Activated CD4-positive, alpha-beta T cell treated with anti-CD3 and anti-CD28 coated beads, Interleukin-2, Interleukin-6, amounts not matched to agents 100 ng/mL and 50 ng/mL, durations not matched to agents 16 hours and 8 hours (primary cell): ENCODE data around the gene HBB.
A peak's percentile ranks its signal among the peaks of the same experiment; 100 is the strongest.

ENCODE experiments used
- DNase-seq: peaks from one replicate; pipeline ENCODE4 v3.0.0-alpha.2; 2020

The HBB gene

DNA sequence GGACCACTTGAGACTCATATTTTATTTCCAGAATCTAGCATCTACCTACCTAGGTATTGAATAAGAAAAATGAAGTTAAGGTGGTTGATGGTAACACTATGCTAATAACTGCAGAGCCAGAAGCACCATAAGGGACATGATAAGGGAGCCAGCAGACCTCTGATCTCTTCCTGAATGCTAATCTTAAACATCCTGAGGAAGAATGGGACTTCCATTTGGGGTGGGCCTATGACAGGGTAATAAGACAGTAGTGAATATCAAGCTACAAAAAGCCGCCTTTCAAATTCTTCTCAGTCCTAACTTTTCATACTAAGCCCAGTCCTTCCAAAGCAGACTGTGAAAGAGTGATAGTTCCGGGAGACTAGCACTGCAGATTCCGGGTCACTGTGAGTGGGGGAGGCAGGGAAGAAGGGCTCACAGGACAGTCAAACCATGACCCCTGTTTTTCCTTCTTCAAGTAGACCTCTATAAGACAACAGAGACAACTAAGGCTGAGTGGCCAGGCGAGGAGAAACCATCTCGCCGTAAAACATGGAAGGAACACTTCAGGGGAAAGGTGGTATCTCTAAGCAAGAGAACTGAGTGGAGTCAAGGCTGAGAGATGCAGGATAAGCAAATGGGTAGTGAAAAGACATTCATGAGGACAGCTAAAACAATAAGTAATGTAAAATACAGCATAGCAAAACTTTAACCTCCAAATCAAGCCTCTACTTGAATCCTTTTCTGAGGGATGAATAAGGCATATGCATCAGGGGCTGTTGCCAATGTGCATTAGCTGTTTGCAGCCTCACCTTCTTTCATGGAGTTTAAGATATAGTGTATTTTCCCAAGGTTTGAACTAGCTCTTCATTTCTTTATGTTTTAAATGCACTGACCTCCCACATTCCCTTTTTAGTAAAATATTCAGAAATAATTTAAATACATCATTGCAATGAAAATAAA, 2.1 kb downstream of the HBB start:
- DNase-seq: no peak

DNA sequence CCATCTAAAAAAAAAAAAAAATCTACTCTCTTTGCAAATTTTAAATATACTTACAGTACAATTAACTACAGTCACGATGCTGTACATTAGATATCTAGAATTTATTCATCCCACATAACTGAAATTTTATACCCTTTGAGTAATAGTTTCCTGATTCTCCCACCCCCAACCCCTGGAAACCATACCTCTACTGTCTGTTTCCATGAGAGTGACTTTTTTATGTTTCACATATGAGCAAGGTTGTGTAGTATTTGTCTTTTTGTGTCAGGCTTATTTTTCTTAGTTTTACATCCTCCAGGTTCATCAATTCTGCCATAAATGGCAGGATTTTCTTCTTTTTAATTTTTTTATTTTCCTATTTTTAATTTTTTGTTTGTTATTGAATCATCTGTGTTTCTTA, 3.2 kb downstream of the HBB start:
- DNase-seq: no peak

DNA sequence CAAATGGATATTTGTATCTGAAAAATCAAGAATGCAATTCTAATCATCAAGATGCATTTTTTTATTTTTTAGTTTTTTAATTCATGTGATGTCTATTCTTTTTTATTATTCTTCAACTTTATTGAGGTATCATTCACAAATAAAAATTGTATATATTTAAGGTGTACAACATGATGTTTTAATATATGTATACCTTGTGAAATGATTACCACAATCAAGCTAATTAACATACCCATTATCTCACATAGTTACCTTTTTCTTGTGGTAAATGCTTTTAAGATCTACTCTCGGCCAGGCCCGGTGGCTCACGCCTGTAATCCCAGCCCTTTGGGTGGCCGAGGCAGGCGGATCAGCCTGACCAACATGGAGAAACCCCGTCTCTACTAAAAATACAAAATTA, 3.7 kb downstream of the HBB start:
- no peak for DNase-seq

DNA sequence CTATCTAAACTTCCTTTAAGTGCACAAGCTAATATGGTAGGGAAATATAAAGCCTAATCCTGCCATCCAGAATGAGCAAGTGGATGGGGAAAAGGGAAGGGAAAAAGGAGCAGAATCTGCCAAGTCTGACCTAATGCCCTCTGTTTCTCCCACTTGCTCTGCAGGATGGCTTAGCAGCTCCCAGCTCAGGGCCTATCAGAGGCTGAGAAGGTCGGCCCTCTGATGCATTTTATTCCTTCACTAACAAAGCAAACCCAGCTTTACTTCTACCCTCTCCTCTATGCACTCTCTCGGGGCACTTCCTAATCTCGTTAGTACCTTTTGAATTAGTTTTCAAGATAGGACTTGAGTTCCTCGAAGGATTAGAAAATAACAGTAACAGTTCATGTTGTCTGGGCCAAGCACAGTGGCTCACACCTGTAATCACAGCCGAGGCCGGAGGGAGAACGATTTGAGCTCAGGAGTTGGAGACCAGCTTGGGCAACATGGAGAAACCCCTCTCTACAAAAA, 16.4 kb downstream of the HBB start:
- no peak for DNase-seq

DNA sequence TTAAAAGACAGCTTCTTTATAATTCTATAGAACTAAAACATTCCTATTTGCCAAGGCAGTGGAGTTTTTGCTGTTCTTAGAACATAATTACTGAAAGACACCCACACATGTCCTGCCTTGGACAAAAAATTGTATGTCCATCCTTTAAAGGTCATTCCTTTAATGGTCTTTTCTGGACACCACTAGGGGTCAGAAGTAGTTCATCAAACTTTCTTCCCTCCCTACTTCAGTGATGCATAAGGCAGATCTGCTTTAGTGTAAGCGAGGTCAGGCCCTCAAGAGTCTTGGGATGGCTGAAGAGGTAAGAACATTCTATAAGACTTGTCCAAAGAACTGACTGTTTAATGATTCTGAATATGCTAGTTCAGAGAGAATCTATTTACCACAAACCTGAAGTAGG, 22.1 kb downstream of the HBB start:
- peak; percentile 17 for DNase-seq

DNA sequence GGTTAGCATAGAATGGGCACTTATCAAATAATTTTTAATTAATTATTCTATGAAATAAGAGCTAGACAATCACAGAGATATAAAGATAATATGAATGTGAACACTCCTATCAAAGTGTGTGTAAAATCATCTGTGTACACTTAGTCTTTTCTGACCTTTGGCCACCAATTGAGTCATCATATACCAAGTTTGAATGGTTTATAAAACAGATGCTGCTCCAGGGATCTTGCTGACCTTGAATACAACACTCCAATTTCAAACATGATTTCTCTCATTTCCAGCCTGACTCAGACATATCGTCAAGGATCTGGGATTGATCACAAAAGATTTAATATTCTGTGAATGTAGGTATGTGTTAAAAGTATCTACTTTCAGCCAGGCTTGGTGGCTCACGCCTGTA, 23.5 kb downstream of the HBB start:
- DNase-seq: no peak

DNA sequence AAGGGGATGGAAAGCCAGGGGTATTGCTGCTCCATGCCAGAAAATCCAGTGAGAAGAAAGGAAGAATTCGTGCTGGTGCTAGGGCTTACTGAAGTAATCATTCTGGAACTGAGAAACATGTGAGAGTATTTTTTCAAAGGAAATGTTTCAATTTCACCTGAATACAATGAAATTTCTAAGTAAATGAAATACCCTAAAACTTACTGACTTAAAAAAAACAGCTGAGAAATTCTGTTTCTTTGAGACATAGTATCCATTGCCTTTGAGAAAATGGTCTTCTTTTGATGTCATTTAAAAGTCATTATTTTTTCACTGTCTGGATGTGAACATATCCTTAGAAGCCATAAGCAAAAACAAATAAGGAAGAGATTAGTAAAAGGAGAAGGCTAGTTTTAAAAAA, 26.3 kb downstream of the HBB start, which contains the start of gene OR51V1:
Gene OR51V1, minus strand, starts transcription at position 101 of the 400 bp plus-strand sequence. Its CDS starts 0 bp downstream, at position 101.
- DNase-seq: no peak

DNA sequence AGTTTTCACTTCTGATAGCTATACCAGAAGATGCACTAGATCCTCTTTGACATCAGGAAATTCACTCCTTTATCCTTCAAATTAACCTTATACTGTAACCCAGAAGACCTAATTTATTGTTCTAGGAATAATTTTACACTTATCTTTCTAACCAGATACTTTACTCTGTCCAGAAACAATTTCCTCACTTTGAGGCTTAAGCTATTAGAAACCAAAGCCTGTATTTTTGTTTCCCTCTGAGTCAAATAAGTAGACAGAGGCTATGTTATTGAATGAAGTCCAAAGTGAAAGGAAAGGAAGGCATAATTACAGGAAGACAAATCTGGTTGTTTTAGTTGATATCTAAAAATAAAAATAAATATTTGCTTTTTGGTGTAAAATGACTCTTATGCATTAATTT, 28.6 kb downstream of the HBB start:
- DNase-seq: no peak

DNA sequence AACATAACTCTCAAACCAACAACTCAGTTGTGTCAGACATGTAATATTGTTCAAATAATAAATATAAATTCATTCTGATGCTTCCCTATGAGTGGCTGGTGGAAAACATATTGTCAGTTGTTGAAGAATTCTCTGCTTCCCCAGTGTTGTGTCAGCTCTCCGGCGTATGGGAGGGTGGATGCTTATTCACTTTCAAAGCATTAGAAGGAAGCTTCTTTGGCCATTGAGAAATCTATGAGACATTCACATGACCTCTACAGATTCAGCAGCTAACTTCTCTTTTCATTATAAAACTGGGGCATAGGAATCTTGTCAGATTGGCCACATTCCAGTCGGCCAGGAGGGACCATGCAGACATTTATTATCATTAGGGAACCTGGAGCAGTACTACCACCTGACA, 29.3 kb downstream of the HBB start:
- DNase-seq: no peak

DNA sequence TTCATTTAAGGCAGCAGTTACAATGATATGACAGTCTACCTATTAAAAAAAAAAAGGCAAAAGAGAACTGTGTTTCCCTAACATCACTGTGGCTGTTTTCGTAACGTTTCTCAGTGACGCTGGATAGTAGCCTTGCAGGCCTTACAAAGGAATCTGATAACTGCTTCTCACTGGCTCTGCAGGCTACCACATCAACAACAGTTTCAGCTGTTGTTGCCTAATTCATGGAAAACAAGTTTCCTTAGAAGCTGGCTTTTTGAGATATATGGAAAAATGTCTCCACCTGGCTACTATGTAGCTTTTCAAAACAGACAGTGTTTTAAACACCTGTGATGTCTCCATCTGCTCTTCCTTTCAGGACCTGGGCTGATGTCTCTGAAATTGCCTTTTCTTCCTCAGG, 30.1 kb downstream of the HBB start:
- DNase-seq: no peak

DNA sequence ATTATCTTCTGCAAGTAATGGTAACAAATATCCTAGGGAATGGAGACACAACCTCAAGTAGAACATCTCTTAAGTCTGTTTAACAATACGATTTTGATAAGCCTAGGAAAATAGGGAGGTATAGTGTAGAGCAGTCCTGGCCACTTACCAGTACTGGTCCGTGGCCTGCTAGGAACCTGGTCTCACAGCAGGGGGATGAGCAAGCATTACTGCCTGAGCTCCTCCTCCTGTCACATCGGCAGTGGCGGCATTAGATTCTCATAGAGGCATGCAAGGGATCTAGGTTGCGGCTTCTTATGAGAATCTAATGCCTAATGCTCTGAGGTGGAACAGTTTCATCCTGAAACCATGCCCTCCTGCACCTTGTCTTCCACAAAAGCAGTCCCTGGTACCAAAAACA, 30.8 kb downstream of the HBB start:
- DNase-seq: no peak

DNA sequence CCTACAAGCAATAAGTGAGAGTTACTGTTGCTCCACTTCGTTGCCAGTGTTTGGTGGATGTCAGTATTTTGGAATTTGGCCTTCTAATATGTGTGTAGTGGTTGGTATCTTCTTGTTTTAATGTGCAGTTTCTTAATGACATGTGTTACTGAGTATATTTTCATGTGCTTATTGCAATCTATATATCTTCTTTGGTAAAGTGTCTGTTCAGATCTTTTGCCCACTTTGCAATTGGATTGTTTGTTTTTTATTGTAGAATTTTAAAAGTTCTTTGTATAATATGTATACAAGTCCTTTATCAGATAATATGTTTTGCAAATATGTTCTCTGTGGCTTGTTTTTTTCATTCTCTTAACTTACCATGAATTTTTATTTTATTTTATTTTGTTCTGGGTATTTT, 34.1 kb downstream of the HBB start:
- no peak for DNase-seq

DNA sequence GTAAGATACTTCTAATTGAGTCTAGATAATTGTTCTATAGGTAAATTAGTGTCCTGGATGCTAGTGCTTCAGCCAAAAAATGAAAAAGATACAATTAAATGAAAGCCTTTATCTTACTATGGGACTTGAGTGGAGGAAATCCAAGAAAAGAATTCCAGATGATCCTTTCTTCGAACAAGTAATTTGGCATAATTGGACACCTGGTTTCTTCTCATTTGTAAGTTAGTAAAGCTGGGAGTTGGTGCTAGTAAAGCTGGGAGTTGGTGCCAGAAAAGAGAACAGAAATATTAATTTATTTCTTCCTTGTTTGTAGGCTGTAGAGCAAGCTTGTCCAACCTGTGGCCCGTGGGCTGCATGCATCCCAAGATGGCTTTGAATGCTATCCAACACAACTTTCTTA, 38.7 kb downstream of the HBB start:
- DNase-seq: no peak

DNA sequence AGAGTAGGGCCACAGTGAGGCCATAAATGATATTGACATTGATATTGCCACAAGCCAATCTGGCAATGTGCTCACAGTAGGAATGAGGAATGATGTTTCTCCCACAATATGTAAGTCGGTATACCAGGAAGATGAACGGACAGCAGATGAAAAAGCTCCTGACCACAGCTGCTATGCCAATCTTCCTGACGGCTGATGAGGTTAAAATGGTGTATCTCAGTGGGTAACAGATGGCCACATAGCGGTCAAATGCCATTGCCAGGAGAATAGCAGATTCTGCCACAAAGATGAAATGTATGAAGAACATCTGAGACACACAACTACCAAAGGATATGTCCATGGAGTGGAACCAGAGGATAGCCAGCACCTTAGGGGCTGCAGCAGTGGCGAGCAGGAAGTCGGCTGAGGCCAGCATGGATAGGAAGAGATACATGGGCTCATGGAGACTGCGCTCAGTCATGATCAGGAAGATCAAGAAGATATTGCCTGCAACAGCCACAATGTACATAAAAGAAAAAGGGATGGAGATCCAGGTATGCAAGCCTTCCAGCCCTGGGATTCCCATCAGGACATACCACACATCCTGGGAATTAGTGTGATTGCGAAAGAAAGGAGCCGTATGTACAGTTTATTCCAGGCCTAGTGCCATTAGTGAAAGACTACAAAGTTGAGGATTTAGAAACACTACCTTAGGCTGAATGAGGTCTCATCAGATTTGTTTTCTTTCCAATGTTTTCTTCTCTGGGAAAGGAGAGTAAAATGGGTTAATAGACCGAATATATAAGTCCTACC, 48.6 kb downstream of the HBB start:
- DNase-seq: no peak
